ENCODE results near the gene INPP5E.

INPP5E gene

GRCh38 chr9:136473354-136473721 lies 33.7 kb upstream of the INPP5E start:
- no peak for DNase-seq (ENCODE audit: low read depth)

- DNase-seq (ENCODE audit: low read depth), result no peak
Observed at GRCh38 chr9:136472640-136473353, 33.2 kb upstream of the INPP5E start.

- no peak for DNase-seq (ENCODE audit: low read depth)
Observed at GRCh38 chr9:136471802-136472487, 32.3 kb upstream of the INPP5E start.

GRCh38 chr9:136470792-136471469 lies 31.3 kb upstream of the INPP5E start:
- DNase-seq (ENCODE audit: low read depth), result no peak

- DNase-seq (ENCODE audit: low read depth), result no peak
Observed at GRCh38 chr9:136470356-136470755, 30.7 kb upstream of the INPP5E start.

GRCh38 chr9:136467766-136468165 lies 28.1 kb upstream of the INPP5E start:
- no peak for DNase-seq (ENCODE audit: low read depth)

GRCh38 chr9:136466155-136466541 lies 26.5 kb upstream of the INPP5E start:
- DNase-seq (ENCODE audit: low read depth), result no peak

- no peak for DNase-seq (ENCODE audit: low read depth)
Observed at GRCh38 chr9:136465500-136466154, 26.0 kb upstream of the INPP5E start.

GRCh38 chr9:136464241-136464640 lies 24.6 kb upstream of the INPP5E start:
- DNase-seq (ENCODE audit: low read depth), result no peak

- no peak for DNase-seq (ENCODE audit: low read depth)
Observed at GRCh38 chr9:136463578-136463977, 23.9 kb upstream of the INPP5E start.

GRCh38 chr9:136462664-136463063 lies 23.0 kb upstream of the INPP5E start:
- DNase-seq (ENCODE audit: low read depth), result no peak

GRCh38 chr9:136460772-136461325 lies 21.2 kb upstream of the INPP5E start:
- DNase-seq (ENCODE audit: low read depth), result no peak

GRCh38 chr9:136459425-136459824 lies 19.8 kb upstream of the INPP5E start:
- DNase-seq (ENCODE audit: low read depth), result no peak

- DNase-seq (ENCODE audit: low read depth), result no peak
Observed at GRCh38 chr9:136457326-136457725, 17.7 kb upstream of the INPP5E start.

- DNase-seq (ENCODE audit: low read depth), result no peak
Observed at GRCh38 chr9:136456258-136456657, 16.6 kb upstream of the INPP5E start.

- no peak for DNase-seq (ENCODE audit: low read depth)
Observed at GRCh38 chr9:136455043-136456002, 15.7 kb upstream of the INPP5E start.

GRCh38 chr9:136454026-136454796 lies 14.6 kb upstream of the INPP5E start:
- DNase-seq (ENCODE audit: low read depth), result no peak

- no peak for DNase-seq (ENCODE audit: low read depth)
Observed at GRCh38 chr9:136453326-136453725, 13.7 kb upstream of the INPP5E start.

- no peak for DNase-seq (ENCODE audit: low read depth)
Observed at GRCh38 chr9:136451221-136451877, 11.7 kb upstream of the INPP5E start.

GRCh38 chr9:136448655-136449054 lies 9.0 kb upstream of the INPP5E start:
- no peak for DNase-seq (ENCODE audit: low read depth)
